AG04450 (cell line): Measurements from ENCODE around the gene CNPY2. TPM values are rescaled to one million over a fixed set of nuclear protein-coding genes. Genes with fewer than 3 reads are reported as not detected.
"Not testable (repeated sequence)": the region's sequence is repeated elsewhere in the genome, so short reads cannot be mapped to it uniquely, and the experiment has no call there.

ENCODE experiments used
- CTCF ChIA-PET: fragments of 300-600, 350-600 bp; formaldehyde crosslinking; extraction: SDS; loops from one replicate; lab custom pipeline; 2022; ENCODE audit warnings: antibody characterized with exemption, inconsistent platforms; lab: Charles Lee
- POLR2A ChIA-PET: fragments of 350-600 bp; formaldehyde crosslinking; extraction: SDS; loops from one replicate; lab custom pipeline; 2021; ENCODE audit warnings: antibody characterized with exemption, inconsistent platforms; lab: Yijun Ruan, JAX
- DNase-seq: peaks from one replicate; pipeline ENCODE4 v3.0.0-alpha.2; 2011; ENCODE audit warnings: low read depth, low spot score
- H3K27ac ChIP-seq: one replicate; pipeline ENCODE4 v1.5.1; 2012; ENCODE audit warnings: low read depth, low read length, control low read depth
- H3K27me3 ChIP-seq: one replicate; pipeline ENCODE4 v1.6.0; 2012; ENCODE audit warnings: low read length; ENCODE audit not compliant: control insufficient read depth, insufficient read depth
- H3K4me3 ChIP-seq: 2 replicates; pipeline ENCODE4 v1.5.1; 2011; ENCODE audit warnings: mild to moderate bottlenecking, low read depth, low read length, control low read depth
- H3K9me3 ChIP-seq: 2 replicates; pipeline ENCODE4 v1.5.1; 2012; ENCODE audit warnings: low read length; ENCODE audit not compliant: control insufficient read depth, insufficient read depth
- CTCF ChIP-seq: IDR thresholded peaks from 2 replicates; pipeline ENCODE4 v1.5.1; 2011; ENCODE audit warnings: low read depth, low read length, control low read depth, inconsistent platforms
- polyA plus RNA-seq: library from polyadenylated mRNA; depleted of rRNA; stranded (reverse); fragments of >200 nt; gene quantifications from 2 replicates; pipeline ENCODE4 v1.2.3, GENCODE V29; 2011

The CNPY2 gene
- polyA plus RNA-seq, 1 experiment, result 186 TPM

DNA sequence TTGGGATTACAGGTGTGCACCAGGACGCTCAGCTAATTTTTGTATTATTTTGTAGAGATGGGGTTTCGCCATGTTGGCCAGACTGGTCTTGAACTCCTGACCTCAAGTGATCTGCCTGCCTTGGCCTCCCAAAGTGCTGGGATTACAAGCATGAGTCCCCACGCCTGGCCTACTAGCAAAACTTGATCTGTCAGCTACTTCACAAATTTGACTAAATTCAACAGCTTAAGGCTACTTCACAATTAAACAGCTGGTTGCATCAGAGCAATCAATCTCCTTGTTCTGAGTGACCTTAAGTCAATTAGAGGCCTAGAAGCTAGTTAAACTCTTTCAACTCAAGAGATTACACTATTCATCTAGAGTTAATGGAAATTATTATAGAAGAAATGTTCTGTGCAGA, 36.9 kb downstream of the CNPY2 start:
- Histone ChIP-seq H3K27me3 (no peaks in the 10 kb centered on the region), H3K27ac (no peak overlapping the region), H3K4me3 (no peak overlapping the region), H3K9me3 (no peaks in the 10 kb centered on the region)
- ChIA-PET CTCF (no interaction called here), POLR2A (no interaction called here)
- DNase-seq, result no peak
- no peak for TF ChIP-seq CTCF

DNA sequence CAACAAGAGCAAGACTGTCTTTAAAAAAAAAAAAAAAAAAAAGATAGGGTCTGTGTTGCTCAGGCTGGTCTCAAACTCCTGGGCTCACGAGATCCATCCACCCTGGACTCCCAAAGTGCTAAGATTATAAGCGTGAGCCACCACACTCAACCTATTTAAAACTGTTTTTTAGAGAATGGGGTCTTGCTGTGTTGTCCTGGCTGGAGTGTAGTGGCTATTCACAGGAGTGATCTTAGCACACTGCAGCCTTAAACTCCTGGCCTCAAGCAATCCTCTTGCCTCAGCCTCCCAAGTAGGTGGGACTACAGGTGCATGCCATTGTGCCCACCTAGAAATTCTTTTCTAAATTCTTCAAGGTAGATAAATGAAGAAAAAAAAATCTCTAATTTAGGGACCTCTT, 41.5 kb downstream of the CNPY2 start:
- ChIA-PET CTCF (no interaction called here), POLR2A (no interaction called here)
- TF ChIP-seq CTCF, result no peak
- DNase-seq, result no peak
- H3K27ac ChIP-seq, result no peak overlapping the region
- H3K9me3 ChIP-seq, result no peaks in the 10 kb centered on the region
- H3K27me3 ChIP-seq, result no peaks in the 10 kb centered on the region
- H3K4me3 ChIP-seq, result no peak overlapping the region

DNA sequence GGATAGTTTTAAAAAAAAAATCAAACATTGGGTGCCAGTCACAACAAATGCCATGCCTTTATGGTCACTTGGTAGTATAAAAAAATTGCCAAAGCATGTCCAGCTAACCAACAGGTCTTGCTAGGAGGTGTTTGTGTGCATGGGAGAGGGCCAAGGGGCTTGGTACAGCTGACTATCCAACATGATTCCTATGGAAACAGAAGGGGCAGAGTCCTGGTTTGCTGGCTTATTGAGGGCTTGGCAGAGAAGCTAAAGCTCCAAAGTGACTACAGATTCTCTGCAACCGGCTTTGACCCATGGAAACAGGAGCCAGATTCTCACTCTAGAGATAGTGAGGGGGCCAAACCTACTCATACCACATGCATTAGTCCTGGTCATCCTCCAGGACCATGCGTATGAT, 43.3 kb downstream of the CNPY2 start:
- POLR2A ChIA-PET, H3K4me3 ChIP-seq, H3K27me3 ChIP-seq, DNase-seq, H3K27ac ChIP-seq, H3K9me3 ChIP-seq: not testable (repeated sequence)
- CTCF ChIA-PET, result interaction anchor here (0.6 to 1.2 kb wide), 2 partner anchors 78 to 80 kb away, joined by 3 read pairs; no protein-coding TSS in a partner anchor

DNA sequence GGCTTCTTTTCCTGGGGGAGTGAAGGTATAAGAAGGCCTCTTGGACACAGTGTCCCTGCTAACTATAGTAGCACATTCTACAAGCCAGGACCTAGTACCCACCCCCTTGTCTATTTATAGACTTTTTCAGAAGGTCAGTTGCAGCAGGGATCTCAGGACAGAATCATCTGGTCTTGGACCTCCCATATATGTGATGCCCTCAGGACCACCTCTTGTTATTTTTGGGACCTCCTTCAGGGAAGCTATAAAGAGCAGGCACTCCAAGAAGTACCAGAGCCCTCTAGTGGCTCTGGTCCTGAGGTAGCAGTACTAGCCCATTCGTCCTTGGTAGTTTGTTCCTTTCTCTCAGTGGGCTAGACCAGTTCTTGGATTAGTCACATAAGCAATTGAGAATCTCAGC, 44.8 kb downstream of the CNPY2 start:
- POLR2A ChIA-PET, result interaction anchor here (0.5 kb wide), 1 partner anchor 81 kb away, joined by 4 read pairs; no protein-coding TSS in a partner anchor
- CTCF ChIA-PET, result interaction anchor here (0.7 to 1.2 kb wide), 2 partner anchors 77 to 87 kb away, joined by 3 to 4 read pairs; no protein-coding TSS in a partner anchor

GRCh38 chr12:56267443-56268071, 48.2 kb downstream of the CNPY2 start:
- no peak for DNase-seq
- no peaks in the 10 kb centered on the region; the same call in 1 of the 2 replicates for H3K9me3 ChIP-seq
- TF ChIP-seq CTCF, result no peak
- ChIA-PET CTCF (interaction anchor here (0.6 to 2.1 kb wide), 5 partner anchors 10 to 394 kb away, joined by 3 to 23 read pairs (median 4); partner anchors contain the start of genes ANKRD52 and SMARCC2), POLR2A (interaction anchor here (0.5 to 2.0 kb wide), 8 partner anchors 9 to 268 kb away, joined by 3 to 14 read pairs (median 4); partner anchors contain the start of genes ANKRD52, RNF41 and SMARCC2)
- H3K4me3 ChIP-seq, result peak overlapping the region; percentile 76
- peak overlapping the region; percentile 39 for H3K27ac ChIP-seq
- H3K27me3 ChIP-seq, result no peaks in the 10 kb centered on the region

More for the DNA sequence above, 44.8 kb downstream of the CNPY2 start:
- no peak overlapping the region for H3K27ac ChIP-seq
- peak; percentile 60 for TF ChIP-seq CTCF
- no peak overlapping the region for H3K4me3 ChIP-seq
- H3K27me3 ChIP-seq, result no peaks in the 10 kb centered on the region
- no peak for DNase-seq
- H3K9me3 ChIP-seq, result no peaks in the 10 kb centered on the region; the same call in 1 of the 2 replicates
